Mucosa of stomach (tissue), 1 donor: Measurements from ENCODE around the gene HDGF.

Experiments used
- H3K27me3 ChIP-seq: one replicate; pipeline ENCODE4 v1.7.0; 2013; ENCODE audit warnings: mild to moderate bottlenecking, low read length; ENCODE audit not compliant: control insufficient read depth, insufficient read depth
- H3K36me3 ChIP-seq: one replicate; pipeline ENCODE4 v1.7.0; 2013; ENCODE audit warnings: low read length; ENCODE audit not compliant: control insufficient read depth, insufficient read depth
- H3K4me1 ChIP-seq: one replicate; pipeline ENCODE4 v1.7.0; 2013; ENCODE audit warnings: mild to moderate bottlenecking, low read length; ENCODE audit not compliant: control insufficient read depth, insufficient read depth
- H3K4me3 ChIP-seq: one replicate; pipeline ENCODE4 v1.7.0; 2013; ENCODE audit warnings: low read length
- H3K9ac ChIP-seq: one replicate; pipeline ENCODE4 v1.7.0; 2013; ENCODE audit warnings: mild to moderate bottlenecking, low read length, moderate library complexity
- H3K9me3 ChIP-seq: one replicate; pipeline ENCODE4 v1.7.0; 2013; ENCODE audit warnings: mild to moderate bottlenecking, low read length, moderate library complexity; ENCODE audit not compliant: control insufficient read depth
- donor health status: Pancreatic carcinoma.

Gene HDGF

DNA sequence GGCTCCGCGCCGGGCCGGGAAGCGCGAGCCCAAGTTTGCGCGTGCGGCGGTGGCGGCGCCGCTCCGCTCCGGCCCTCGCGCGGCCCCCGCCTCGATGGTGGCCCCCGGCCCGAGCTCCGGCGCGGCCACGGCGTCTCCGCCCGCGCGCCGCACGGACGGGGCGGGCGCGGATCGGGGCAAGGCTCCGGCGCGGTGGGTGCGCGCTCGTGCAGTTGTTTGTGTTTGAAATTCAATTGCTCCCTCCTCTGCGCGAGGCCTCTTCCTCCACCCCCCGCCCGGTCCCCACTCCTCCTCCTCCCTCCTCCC lies at the start of gene HDGF:
Gene HDGF (minus strand): TSS at position 225 of the 306 bp plus-strand sequence. CDS start 246 bp downstream, outside the sequence.
- Histone ChIP-seq H3K36me3 (no peaks in the 10 kb centered on the region), H3K27me3 (no peaks in the 10 kb centered on the region), H3K4me1 (peaks cover 37% of the 10 kb centered on the region), H3K4me3 (peak within 1 kb of the TSS; percentile 61), H3K9ac (peak within 1 kb of the TSS; percentile 93), H3K9me3 (no peaks in the 10 kb centered on the region)

DNA sequence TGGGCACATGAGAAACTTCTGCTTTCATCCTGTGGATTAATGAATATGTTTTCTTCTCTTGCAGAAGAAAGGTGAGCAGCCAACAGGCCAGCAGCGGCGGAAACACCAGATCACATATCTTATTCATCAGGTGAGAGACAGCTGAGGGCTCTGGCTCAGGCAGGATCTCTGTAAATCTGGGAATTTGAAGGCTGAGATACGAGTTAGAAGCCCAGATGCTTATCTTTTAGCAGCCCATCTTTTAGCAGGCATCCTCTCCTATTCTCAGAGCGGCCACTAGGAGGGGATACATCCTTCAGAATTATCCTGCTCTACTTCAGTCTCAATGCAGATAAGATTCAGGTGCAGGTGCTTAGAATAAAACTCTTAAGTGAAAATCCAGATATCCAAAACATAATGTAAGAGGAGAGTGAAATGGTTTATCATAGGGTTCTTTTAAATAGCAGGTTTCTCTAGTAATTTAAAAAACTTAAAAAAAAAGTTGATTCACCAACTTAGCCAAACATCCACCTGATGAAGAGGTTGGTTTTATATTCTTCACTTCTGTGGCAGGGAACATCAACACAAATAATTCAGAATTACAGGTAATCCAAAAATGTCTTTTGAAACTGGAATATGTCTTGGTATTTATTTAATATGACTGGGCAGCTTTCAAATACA lies 45.9 kb upstream of the HDGF start:
- Histone ChIP-seq H3K4me1 (no peaks in the 10 kb centered on the region), H3K9me3 (no peaks in the 10 kb centered on the region), H3K4me3 (no peak overlapping the region), H3K27me3 (no peaks in the 10 kb centered on the region), H3K9ac (no peak overlapping the region), H3K36me3 (peaks cover 10% of the 10 kb centered on the region)

DNA sequence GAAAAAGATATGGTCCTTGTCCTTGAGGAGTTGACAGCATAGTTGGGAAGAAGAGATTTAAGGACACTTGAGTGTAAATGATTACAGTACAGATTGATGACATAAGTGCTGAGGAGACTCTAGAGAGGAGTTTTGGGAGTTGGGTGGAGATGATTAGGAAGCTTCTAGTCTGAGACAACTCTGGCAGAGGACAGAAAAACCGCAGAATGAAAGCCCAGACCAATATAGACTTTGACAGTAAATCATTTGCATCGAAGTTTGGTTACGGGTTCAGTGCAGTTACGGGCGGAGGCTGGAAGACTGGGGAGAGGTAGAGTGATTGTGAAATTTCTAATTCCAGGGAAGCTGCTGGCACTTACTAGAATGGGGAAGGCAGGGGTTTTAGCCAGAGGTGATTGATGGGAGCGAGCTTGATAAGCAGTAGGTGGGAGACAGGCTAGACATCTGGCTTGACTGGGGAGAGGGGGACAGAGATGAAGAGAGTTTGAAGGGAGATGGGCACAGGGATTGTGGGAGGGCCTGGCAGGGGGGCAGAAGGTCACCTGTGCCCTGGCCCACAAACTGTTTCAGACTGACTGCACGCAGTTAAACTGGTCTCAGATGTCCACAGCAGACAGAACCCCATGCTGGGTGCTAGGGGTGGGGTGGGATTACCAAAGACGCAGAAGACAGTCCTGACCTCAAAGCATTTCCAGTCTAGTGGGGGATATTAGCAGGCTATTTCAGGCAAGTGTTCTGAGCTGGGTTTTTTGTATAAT lies 45.0 kb upstream of the HDGF start:
- Histone ChIP-seq H3K36me3 (peaks cover 10% of the 10 kb centered on the region), H3K4me1 (no peaks in the 10 kb centered on the region), H3K4me3 (no peak overlapping the region), H3K9ac (no peak overlapping the region), H3K27me3 (no peaks in the 10 kb centered on the region), H3K9me3 (no peaks in the 10 kb centered on the region)

DNA sequence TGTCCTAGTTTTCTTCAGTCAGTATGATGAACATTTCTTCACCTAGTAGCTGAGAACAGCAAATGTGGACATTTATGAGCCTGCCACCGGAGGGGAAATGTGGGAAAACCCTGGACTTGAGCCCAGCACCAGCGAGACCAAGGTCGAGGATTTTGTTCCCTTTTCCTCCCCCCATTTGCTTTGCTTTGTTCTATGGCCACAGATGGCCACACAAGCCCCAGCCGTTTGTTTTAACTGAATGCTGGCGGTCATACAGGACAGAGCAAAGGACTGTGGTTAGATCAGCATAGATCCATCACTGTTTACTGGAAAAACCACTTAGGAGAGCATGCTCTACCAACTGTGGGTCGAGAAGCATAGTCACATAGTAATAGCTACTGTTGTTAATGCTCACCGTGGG lies 44.3 kb upstream of the HDGF start:
- Histone ChIP-seq H3K9me3 (no peaks in the 10 kb centered on the region), H3K27me3 (no peaks in the 10 kb centered on the region), H3K4me3 (no peak overlapping the region), H3K36me3 (peaks cover 10% of the 10 kb centered on the region), H3K9ac (no peak overlapping the region), H3K4me1 (no peaks in the 10 kb centered on the region)

DNA sequence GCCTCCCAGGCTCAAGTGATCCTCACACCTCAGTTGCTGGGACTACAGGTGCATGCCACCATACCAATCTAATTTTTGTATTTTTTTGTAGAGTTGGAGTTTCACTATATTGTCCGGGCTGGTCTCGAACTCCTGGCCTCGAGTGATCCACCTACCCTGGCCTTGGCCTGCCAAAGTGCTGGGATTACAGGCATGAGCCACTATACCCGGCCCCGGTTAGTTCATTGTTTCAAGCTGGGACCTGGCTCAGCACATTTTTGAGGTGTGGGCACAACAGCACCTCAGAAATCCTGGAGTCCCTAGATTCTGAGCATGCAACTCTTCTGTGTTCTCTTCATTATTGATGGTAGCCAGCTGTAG lies 43.9 kb upstream of the HDGF start:
- no peak overlapping the region for H3K9ac ChIP-seq
- no peaks in the 10 kb centered on the region for H3K27me3 ChIP-seq
- no peak overlapping the region for H3K4me3 ChIP-seq
- H3K9me3 ChIP-seq = no peaks in the 10 kb centered on the region
- H3K36me3 ChIP-seq = peaks cover 10% of the 10 kb centered on the region
- H3K4me1 ChIP-seq = no peaks in the 10 kb centered on the region

DNA sequence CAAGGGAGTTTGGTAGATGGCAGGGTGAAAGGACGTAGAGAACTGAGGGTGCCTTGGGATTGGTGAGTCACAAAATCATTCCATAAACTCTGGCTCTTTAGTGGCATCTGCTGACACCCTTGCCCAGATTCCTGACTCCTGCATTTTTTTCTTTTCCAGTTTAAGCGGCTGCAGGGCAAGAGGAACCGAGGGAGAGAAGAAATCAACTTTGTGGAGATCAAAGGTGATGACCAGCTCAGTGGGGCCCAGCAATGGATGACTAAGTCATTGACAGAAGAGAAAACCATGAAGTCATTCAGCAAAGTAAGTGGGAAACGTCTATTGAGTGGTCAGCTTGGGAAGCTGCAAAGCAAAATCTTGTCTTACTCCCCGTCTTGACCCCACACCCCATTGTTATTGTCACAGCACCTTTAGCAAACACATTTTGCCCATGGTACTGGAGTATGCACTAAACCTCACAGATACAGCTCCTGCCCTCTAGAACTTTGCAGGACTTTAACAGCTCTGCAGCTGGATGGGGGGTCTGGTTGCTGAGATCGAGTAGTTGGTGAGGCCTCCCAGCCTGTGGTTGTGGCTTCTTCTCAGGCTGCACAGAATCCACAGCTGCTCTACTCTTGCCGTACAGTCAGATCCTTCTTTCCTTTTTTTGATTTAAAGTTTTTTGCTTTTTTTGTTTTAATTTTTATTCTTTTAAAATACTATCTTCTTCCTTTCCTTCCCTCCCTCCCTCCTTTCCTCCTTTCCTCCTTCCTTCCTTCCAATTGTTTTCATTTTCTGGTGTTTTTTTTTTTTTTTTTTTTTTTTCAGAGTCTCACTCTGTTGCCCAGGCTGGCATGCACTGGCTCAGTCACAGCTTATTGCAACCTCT lies 43.3 kb upstream of the HDGF start:
- Histone ChIP-seq H3K4me3 (no peak overlapping the region), H3K9ac (no peak overlapping the region), H3K36me3 (peaks cover 10% of the 10 kb centered on the region), H3K27me3 (no peaks in the 10 kb centered on the region), H3K9me3 (no peaks in the 10 kb centered on the region), H3K4me1 (no peaks in the 10 kb centered on the region)

DNA sequence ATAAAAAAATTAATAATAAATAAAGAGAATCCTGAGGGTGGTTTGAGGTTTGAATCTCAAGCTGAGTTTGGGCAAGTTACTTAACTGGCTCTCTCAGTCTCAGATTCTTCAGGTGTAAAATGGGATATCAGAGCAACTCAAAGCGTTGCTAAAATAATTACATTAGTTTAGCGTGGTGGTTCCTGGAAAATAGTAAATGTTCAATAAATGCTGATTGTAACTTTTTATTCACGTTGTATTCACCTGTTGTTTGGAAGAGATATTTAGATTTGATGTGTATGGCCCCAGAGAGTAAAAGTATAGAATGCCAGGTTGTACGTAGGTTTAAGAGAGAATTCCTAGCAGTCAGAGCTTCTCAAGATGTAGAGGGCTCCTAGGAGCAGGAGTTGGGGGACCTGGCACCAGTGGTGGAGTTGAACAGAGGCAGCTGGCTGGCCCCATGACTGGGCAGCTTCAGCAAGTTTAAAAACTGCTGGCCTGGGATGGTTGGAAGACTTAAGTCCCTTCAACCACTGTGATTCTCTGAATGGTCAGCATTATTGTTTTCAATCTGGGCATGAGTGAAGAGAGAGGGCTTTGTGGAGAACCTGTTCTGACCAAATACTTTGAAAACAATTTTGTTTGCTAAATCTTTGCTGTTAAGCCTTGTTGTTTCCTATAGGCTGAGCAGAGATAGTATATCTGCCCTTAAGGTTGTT lies 38.3 kb upstream of the HDGF start:
- Histone ChIP-seq H3K27me3 (no peaks in the 10 kb centered on the region), H3K4me1 (no peaks in the 10 kb centered on the region), H3K4me3 (no peak overlapping the region), H3K9ac (no peak overlapping the region), H3K9me3 (no peaks in the 10 kb centered on the region), H3K36me3 (peaks cover 6% of the 10 kb centered on the region)

DNA sequence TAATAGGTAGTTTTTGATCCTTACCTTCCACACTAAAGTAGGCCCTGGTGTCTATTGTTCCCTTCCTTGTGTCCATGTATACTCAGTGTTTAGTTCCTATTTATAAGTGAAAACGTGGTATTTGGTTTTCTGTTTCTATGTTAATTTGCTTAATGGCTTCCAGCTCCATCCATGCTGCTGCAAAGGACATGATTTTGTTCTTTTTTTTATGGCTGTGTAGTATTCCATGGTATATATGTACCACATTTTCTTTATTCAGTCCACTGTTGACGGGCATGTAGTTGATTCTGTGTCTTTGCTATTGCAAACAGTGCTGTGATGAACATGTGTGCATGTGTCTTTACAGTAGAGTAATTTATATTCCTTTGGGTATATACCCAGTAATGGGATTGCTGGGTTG lies 36.7 kb upstream of the HDGF start:
- no peaks in the 10 kb centered on the region for H3K9me3 ChIP-seq
- H3K27me3 ChIP-seq = no peaks in the 10 kb centered on the region
- H3K4me3 ChIP-seq = no peak overlapping the region
- no peaks in the 10 kb centered on the region for H3K4me1 ChIP-seq
- H3K36me3 ChIP-seq = no peaks in the 10 kb centered on the region
- no peak overlapping the region for H3K9ac ChIP-seq

DNA sequence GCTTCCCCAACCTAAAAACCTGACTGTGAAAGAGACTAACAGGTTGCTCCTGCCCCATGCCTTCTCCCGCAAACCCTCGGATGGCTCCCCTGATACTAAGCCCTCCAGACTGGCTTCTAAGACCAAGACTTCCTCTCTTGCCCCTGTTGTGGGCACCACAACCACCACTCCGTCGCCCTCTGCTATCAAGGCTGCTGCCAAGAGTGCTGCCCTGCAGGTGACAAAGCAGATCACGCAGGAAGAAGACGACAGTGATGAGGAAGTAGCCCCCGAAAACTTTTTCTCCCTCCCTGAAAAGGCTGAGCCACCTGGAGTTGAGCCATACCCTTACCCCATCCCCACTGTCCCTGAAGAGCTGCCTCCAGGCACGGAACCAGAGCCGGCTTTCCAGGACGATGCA lies 35.2 kb upstream of the HDGF start:
- Histone ChIP-seq H3K9ac (no peak overlapping the region), H3K27me3 (no peaks in the 10 kb centered on the region), H3K36me3 (no peaks in the 10 kb centered on the region)

DNA sequence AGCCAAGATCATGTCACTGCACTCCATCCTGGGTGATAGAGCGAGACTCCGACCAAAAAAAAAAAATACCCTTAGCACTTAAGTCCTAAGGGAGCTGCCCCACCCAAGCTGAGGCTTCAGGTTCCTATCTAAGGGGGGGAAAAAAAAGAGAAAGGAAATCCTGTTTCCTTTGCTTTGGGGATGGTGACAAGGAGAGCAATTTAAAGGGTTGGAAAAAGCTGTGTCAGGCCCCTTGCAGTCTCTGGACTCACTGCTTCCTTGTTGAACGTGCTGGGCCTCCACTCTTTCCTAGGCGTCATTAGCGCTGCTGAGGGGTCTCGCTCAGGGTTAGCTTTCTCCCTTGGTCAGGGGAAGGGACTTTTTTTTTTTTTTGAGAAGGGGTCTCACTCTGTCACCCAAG lies 34.0 kb upstream of the HDGF start:
- no peak overlapping the region for H3K9ac ChIP-seq
- H3K9me3 ChIP-seq = no peaks in the 10 kb centered on the region
- no peak overlapping the region for H3K4me3 ChIP-seq
- no peaks in the 10 kb centered on the region for H3K36me3 ChIP-seq
- no peaks in the 10 kb centered on the region for H3K27me3 ChIP-seq
- H3K4me1 ChIP-seq = no peaks in the 10 kb centered on the region

More for the DNA sequence above, 35.2 kb upstream of the HDGF start:
- H3K4me1 ChIP-seq = no peaks in the 10 kb centered on the region
- H3K4me3 ChIP-seq = no peak overlapping the region
- H3K9me3 ChIP-seq = no peaks in the 10 kb centered on the region

DNA sequence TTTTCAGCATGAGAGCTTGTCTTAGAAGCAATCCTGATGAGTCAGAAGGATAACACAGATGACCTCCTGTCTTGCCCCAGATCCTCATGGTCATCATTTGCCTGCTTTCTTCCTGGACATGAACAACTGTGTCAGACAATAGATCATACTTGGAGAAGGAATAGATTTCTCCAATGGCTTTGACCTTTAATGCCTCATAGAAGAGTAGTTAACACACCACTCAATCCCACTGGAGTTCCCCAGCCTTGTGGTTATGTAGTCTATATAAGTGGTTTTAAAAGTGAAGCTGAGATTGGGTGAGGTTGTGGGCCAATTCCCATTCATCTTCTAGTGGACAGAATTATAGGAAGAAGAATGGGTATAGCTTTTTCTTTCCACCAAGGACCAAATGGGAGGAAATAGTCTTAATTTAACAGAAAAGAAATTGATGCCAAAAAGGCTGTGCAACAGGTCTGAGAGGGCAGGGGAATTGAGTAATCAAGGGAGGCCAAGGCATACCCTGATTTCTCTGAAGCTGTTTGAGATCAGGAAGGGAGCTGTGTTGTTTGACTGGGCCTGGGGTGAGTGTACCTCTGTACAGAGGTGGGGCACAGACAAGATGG lies 30.2 kb upstream of the HDGF start:
- Histone ChIP-seq H3K4me3 (no peak overlapping the region), H3K9ac (no peak overlapping the region), H3K9me3 (no peaks in the 10 kb centered on the region), H3K36me3 (no peaks in the 10 kb centered on the region), H3K27me3 (no peaks in the 10 kb centered on the region), H3K4me1 (no peaks in the 10 kb centered on the region)
